Activated CD8-positive, alpha-beta memory T cell treated with anti-CD3 and anti-CD28 coated beads for 24 hours (primary cell): Measurements from ENCODE around the gene AMMECR1L.
"Not testable (repeated sequence)": the region's sequence is repeated elsewhere in the genome, so short reads cannot be mapped to it uniquely, and the experiment has no call there.

Experiments used
- DNase-seq: peaks from one replicate; pipeline ENCODE4 v3.0.0-alpha.2; 2020

AMMECR1L gene

DNA sequence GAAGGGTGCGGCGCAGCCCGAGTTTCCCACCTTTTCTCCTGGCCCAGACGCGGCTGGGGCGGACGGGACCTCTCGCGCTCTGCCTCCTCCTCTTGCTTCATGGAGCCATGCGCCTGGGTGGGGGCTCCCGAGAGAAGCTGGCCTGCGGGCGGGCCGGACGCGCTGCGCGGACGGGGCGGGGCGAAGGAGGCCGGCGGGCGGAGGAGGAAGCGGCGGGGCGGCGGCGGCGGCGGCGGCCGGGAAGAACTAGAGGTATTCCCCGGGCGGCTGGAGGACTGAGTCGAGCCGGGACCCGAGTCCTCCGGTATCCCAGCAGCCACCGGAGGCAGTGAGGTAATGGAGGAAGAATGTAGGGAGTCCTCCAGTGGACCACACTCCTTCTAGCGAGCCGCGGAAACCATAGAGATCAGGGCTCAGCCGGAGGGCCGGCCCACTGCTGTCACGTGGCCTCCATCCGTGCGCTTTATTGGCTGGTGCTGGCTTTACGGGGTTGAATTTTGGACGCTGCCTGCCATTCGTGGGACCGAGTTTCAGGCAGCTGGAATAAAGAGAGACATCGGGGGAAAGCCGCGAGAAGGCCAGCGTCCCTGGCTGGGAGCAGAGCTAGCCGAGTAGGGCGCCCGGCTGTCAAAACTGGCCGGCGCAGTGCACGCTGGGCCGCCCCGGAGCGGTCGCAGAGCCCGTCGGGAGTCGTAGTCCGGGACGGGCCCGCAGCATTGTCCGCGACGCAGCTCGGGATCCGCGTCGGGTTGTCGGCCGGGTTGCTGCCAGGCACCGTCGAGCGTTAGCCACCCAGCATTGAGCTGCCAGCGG, at the start of gene AMMECR1L:
AMMECR1L (minus strand) TSS at position 177 of the 813 bp plus-strand sequence. CDS start 11,722 bp downstream, outside the sequence.
- DNase-seq = peak; percentile 87

DNA sequence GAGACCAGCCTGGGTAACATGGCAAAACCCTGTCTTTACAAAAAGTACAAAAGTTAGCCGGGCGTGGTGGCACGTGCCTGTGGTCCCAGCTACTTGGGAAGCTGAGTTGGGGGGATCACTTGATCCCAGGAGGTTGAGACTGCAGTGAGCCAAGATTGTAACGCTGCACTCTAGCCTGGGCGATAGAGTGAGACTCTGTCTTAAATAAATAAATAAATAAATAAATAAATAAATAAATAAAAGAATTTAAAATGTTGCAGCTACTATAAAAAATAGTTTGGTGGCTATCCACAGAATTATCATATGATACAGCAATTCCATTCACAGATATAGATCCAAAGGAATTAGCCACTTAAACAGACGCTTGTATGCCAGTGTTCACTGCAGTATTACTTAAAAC, 49.6 kb upstream of the AMMECR1L start:
- no peak for DNase-seq

DNA sequence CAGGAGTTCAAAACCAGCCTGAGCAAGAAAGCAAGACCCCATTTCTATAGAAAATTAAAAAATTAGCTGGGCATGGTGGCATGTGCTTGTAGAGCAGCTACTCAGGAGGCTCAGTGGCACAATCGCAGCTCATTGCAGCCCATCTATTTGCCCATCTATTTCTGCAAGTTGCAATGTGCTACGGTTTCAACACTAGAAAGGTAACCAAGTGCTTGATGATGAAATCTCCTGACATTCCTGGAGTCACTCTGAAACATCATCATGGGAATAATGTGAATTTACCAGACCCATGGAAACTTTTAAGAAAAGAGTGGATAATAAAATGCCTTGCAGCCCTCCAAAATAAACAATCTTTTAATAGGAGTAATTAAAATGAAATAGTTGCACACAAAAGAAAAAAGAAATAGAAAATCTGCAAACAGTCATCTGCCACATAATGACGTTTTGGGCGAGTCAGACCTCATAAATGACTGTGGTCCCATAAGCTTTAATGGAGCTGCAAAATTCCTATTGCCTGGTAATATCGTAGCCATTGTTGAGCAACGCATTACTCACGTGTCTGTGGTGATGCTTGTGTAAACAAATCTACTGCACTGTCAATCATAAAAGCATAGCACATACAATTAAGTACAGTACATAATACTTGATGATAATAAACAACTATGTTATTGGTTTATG, 46.6 kb upstream of the AMMECR1L start:
- no peak for DNase-seq

DNA sequence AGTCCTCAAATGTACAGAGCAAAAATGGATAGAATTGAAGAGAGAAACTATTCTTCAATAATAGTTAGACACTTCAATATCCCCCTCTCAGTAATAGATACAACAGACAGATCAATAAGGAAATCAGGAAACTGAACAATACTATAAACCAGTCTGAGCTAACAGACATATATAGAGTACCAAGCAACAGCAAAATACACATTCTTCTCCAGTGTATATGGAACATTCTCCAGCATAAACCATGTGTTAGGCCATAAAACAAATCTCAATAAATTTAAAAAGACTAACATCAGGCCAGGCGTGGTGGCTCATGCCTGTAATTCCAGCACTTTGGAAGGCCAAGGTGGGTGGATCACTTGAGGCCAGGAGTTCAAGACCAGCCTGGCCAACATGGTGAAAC, 43.7 kb upstream of the AMMECR1L start:
- DNase-seq = no peak

DNA sequence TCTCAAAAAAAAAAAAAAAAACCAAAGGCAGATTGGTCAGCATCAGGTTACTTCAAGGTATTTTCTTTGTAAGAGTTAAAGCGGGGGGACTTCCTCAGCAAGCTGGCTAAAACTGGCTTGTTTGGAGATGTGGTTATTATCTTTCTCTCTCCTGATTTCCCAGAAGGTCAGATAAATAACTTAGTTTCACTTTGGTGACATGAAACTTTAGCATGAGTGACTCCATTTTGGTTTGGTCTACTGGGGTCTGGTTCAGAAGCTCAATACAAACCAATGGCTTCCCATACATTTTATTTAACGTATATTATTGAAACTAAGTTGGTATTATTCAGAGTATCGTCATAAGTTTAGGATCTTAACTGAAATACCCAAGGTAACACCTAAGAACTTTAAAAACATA, 41.6 kb upstream of the AMMECR1L start:
- no peak for DNase-seq

DNA sequence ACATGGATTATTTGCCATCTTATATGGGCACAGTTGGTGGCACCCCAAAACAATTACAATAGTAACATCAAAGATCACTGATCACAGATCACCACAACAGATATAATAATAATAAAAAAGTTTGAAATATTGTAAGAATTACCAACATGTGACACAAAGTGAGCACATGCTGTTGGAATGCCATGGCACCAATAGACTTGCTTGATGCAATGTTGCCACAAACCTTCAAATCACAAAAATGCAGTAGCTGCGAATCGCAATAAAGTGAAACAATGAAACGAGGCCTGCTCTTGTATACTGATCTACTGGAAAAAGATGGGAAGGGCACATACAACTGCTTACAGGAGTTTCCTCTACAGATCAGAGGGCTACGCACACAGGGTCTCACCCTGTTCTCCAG, 32.2 kb upstream of the AMMECR1L start:
- no peak for DNase-seq

DNA sequence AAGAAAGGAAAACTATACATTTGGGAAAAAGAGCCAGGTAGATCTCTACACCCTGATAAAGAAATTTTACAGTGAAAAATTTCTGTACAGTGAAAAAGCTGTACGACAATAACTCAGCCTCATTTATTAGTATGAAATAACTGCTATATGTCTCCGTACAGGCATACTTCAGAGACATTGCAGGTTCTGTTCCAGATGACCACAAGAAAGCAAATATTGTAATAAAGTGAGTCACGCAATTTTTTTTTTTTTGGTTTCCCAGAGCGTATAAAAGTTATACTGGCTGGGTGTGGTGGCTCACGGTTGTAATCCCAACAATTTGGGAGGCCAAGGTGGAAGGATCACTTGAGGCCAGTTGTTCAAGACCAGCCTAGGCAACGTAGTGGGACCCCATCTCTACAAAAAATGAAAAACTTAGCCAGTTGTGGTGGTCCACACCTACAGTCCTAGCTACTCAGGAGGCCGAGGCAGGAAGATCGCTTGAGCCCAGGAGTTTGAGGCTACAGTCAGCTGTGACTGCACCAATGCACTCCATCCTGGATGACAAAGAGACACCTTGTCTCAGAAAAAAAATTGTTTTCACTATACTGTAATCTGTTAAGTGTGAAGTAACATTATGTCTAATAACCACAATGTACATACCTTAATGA, 28.2 kb upstream of the AMMECR1L start:
- DNase-seq = no peak

DNA sequence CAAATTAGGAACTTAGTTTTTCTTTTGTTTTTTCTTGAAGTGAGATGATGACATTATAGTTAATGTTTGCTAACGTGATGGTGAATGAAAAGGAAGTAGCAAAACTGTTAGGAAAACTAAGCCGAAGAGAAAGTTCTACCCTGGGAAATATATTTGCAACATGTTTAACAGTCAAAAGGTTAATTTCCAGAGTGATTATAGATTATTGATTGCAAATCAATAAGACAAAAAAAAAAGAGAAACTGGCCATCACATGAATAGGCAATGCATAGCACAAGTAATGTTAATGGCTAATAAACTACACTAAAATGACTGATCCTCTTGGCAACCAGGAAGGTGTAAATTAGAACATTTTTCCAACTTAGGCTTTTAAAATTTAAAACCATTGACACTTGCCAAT, 26.0 kb upstream of the AMMECR1L start:
- DNase-seq = no peak

DNA sequence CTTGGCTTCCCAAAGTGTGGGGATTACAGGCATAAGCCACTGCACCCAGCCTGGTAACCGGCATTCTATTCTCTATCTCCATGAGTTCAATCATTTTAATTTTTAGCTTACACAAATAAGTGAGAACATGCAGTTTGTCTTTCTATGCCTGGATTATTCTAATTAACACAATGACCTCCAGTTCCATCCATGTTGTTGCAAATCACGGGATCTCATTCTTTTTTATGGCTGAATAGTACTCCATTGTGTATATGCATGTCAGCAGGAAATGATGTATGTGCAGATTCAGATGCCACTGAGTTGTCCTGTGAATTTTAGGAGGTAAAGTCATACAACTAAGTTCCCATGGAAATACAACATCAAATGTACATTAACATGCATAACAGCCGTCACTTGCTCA, 24.7 kb upstream of the AMMECR1L start:
- no peak for DNase-seq

DNA sequence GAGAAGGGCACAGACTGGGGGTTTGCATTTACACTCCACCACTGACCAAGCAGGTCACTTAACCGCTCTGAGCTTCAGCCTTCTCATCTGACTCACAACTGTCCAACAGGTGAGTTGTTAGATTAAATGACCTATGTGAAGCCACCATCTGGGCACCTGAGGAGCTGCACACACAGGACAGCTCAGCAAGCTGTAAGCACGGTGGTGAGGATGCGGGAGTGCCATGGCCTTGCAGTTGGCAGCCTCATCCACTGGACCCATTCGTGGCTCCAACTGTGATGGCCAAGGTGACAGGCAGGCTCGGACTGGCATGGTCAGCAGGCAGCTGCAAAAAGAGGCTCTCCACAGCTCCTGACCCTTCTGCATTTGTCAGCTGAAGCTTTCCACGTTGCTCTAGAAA, 23.3 kb upstream of the AMMECR1L start:
- DNase-seq = no peak

DNA sequence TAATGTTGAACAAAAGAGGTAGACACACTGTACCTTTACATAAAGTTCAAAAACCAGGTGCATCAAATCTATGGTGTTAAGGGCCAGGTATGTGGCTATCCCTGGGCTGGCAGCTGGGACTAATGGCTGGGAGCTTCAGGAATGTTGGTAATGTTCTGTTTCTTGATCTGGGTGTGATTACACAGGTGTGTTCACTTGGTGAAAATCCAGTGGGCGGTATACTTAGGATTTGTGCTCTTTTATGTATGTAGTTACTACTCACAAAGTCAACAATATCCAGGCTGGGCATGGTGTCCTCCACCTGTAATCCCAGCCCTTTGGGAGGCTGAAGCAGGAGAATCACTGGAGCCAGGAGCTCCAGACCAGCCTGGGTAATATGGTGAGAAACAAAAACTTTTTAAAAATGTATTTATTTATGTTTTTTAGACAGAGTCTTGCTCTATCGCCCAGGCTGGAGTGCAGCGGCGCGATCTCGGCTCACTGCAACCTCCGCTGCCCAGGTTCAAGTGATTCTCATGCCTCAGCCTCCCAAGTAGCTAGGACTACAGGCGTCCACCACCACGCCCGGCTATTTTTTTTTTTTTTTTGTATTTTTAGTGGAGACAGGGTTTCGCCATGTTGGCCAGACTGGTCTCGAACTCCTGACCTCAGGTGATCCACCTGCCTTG, 22.1 kb upstream of the AMMECR1L start:
- DNase-seq = not testable (repeated sequence)

DNA sequence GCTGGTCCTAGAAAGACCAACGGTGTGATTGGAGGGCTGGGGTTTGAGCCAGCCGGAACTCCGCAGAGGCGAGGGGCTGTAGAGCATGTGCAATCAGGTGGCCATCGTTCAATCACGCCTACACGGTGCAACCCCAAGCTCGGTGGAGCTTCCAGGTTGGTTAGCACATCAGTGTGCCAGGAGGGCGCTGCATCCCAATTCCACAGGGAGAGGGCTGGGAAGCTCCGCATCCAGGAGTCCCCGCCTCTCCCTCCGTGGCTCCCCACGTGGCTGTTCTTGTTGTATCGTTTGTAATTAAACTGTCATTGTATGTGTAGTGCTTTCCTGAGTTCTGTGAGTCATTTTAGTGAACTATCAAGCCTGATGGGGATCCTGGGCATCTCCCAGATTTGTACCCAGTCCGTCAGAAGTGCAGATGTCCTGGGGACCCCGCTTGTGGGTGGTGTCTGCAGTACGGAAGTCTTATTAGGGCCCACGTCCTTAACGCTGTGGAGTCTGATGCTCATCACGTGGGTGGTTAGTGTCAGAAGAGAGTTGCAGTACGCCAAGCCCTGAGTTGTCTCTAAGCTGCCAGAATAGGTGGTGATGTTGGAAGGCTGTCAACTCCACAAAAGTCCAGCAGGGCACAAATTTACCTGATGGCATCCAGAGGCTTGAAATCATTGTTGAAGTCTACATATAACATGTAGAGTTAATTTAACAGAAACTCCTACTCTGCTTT, 20.6 kb upstream of the AMMECR1L start:
- DNase-seq = no peak

DNA sequence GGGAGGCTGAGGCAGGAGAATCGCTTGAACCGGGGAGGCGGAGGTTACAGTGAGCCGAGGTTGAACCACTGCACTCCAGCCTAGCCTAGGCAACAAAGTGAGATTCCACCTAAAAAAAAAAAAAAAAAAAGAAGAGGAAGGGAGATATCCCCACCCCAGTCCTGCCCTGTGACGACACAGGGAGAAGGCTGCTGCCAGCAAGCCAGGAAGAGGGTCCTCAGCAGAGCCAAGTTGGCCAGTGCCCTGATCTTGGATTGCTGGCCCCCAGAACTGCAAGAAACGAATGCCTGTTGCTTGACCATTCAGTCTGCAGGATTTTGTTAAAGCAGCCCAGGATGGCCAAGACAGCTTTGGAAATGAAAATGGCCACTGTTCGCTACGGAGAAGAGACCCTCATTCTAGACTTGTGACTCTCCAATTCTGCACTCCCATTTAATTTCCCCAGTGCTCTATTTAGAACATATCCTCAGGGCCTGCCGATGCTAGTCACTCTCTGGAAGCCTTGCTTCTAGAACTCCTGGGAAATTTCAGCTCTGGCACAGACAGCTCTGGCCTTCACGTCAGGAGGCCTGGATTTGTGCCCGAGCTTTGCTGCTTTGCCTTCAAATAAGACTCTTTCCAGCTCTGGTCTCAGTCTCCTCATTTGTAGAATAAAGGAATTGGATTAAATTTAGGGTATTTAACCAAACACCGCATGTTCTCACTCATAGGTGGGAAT, 15.7 kb upstream of the AMMECR1L start:
- DNase-seq = no peak

DNA sequence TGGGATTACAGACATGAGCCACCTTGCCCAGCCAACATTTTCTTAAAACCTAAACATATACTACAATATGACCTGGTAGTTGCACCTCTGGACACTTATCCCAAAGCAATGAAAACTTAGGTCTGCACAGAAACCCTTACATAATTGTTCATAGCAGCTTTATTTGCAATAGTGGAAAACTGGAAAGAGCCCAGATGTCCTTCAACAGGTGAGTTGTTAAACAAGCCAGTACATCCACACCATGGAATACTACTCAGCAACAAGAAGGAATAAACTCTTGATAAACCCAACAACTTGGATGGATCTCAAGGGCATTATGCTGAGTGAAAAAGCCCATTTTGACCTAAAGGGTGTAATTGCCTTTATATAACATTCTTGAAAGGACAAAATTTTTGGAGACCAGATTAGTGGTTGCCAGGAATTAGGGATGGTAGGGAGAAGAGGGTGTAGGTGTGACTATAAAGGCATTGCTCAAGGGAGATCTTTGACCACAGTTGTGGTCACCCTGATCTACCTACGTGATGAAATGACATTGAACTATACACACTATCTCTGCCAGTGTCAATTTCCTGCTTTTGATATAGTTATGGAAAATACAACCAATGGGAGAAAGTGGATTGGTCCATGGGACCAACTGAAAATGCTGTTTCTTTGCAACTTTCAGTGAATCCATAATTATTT, 11.9 kb upstream of the AMMECR1L start:
- no peak for DNase-seq

DNA sequence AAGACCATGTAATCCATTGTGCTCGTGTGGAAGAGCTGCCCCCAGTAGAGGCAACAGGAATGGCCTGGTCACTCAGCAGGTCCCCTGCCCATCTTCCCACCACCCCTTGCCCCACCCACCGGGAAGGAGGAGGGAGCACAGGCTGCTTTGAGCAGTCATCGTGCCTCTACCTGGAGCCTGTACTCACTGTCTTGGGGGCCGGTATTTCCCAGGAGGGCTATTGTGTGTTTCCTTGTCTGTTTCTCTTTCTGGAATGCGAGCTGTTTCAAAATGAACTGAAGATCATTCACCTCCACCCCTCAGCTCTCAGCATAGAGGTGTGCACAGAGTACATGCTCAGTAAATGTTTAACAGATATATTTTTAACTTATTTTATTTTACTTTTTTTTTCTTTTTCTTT, 7.7 kb upstream of the AMMECR1L start:
- no peak for DNase-seq

DNA sequence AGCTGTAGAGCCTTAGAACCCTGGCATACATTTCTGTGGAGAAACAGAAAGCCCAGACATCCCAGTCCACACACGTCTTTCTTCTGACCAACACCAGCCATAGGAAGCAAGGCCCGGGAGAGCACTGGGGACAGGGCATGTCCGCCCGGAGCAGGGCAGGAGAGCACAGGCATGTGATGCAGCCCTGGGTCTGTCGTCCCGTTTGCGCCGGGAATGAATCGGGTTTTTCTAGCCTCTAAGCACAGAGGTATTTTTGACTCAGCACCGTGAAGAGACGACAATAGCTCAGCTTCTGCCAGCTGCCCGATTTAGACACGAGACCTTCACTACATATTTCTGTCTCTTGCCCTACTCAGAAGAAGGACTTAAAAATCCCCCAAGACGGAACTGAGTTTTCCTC, 7.3 kb upstream of the AMMECR1L start:
- DNase-seq = no peak

DNA sequence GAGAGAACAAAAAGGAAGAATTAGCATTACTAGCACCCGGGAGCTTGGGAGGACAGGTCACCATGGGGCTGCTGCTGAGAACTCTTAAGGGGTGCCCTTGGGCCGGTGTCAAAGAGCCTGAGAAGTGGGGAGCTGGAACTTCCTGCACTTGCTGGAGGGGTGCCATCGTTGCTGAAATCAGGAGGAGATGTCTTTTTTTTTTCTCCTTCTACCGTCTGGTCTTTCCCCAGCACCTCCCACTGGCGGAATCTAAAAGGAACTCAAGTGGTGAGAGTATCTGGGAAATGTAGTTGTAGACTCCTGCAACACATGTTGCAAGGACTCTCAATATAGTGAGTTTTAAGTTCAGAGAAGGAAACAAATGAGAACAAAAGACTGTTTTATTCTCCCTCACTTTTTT, 6.1 kb upstream of the AMMECR1L start:
- DNase-seq = no peak

DNA sequence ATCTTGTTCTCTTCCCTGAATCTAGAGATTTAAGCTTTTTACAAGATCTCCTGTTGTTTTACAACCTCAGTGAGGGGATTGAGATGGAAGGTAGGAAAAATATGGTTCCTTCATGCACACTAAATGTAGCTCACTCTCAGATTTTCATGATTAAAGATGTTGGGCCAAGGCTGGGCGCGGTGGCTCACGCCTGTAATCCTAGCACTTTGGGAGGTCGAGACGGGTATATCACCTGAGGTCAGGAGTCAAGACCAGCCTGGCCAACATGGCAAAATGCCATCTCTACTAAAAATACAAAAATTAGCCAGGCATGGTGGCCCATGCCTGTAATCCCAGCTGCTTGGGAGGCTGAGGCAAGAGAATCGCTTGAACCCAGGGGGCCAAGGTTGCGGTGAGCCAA, 5.0 kb upstream of the AMMECR1L start:
- DNase-seq = not testable (repeated sequence)

DNA sequence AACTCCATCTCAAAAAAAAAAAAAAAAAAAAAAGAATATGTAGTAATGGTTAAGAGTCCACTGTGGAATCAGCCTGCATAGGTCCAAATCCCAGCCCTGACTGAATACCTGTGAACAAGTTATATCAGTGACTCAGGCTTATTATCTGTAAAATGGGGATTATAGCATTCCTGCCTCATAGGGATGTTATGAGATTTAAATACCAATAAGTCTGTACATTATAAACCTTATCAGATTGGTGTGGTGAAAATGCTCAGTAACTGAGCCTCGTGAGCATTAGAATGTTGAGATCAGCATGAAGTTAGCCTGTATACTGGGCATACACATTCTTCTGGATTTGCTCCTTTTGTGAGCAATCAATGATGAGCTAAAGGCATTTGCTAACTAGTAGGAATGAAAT, 3.0 kb upstream of the AMMECR1L start:
- no peak for DNase-seq

DNA sequence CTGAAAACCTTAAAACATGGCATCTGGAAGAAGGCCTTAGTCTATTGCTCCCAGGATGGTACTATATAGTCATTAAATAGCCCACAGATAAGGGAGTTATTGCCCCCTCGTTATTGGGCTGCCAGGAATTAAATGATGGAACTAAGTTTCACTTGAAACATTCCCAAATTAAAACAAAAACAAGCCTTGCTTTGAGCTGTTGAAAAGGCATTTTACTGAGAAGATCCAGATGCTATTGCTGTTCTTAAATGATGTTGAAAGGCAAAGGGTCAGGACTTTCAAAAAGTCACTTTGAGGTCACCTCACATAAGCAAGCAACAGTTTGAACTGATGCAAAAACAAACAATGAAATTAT, 2.0 kb upstream of the AMMECR1L start:
- no peak for DNase-seq

DNA sequence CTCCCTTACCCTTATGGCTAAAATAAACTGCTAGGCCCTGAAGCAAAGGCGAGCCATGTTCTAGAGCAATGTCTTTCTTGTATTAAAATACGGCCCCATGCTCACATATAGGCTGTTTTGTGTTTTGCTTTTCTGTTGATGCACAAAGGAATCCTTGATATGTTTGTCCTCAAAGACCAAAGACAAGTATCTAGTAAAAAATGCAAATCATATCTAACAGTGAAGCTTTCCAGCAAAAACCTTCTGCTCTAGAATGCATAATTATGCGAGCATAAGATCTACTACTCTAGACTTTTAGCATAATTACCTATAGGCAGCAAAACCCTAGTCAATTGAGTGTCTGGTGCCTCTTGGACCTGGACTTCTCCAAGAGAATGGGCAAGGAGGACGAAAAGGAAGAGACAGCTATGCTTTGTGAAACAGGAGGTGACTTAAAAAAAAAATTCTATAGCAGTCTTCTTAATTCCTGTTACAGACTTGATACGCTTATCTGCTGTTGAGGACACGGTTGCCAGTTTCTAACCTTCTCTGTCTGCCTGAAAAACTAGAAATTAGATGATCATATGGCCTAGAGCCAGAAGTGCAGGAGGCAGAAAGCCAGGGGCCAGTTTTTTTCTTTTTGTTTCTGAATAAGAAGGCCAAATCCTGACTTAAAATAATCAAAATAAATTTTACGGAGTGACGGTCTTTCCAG, 1.5 kb upstream of the AMMECR1L start:
- no peak for DNase-seq
